CD4-positive, alpha-beta T cell treated with Interleukin-4 for 4 hours (primary cell): ENCODE results near the gene MIGA2.
"Not testable (repeated sequence)": the region's sequence is repeated elsewhere in the genome, so short reads cannot be mapped to it uniquely, and the experiment has no call there.

Experiments
- DNase-seq: peaks from one replicate; pipeline ENCODE4 v3.0.0-alpha.2; 2020

Gene MIGA2

GRCh38 chr9:129011761-129012181 is 24.7 kb upstream of the MIGA2 start:
- DNase-seq = no peak

- no peak for DNase-seq
These were observed 24.1 kb upstream of the MIGA2 start for GRCh38 chr9:129012343-129012742.

- no peak for DNase-seq
These were observed 23.5 kb upstream of the MIGA2 start for GRCh38 chr9:129012893-129013448.

GRCh38 chr9:129013674-129014073 is 22.8 kb upstream of the MIGA2 start:
- no peak for DNase-seq

- no peak for DNase-seq
These were observed 22.3 kb upstream of the MIGA2 start for GRCh38 chr9:129014124-129014523.

GRCh38 chr9:129014608-129015007 is 21.8 kb upstream of the MIGA2 start:
- DNase-seq = no peak

- DNase-seq = no peak
These were observed 15.3 kb upstream of the MIGA2 start for GRCh38 chr9:129021091-129021490.

- DNase-seq = no peak
These were observed 14.4 kb upstream of the MIGA2 start for GRCh38 chr9:129022037-129022436.

- no peak for DNase-seq
These were observed 13.2 kb upstream of the MIGA2 start for GRCh38 chr9:129023036-129023907.

GRCh38 chr9:129023908-129024233 is 12.6 kb upstream of the MIGA2 start:
- no peak for DNase-seq

- no peak for DNase-seq
These were observed 9.8 kb upstream of the MIGA2 start for GRCh38 chr9:129026442-129027223.

- DNase-seq = no peak
These were observed 9.2 kb upstream of the MIGA2 start for GRCh38 chr9:129027224-129027684.

GRCh38 chr9:129027685-129028191 is 8.7 kb upstream of the MIGA2 start:
- peak; percentile 71 for DNase-seq

GRCh38 chr9:129028192-129028966 is 8.0 kb upstream of the MIGA2 start, which contains the start of gene SH3GLB2:
SH3GLB2 (minus strand) TSS chr9:129028331; CDS start chr9:129028154, 177 bp downstream.
- peak; percentile 87 for DNase-seq

GRCh38 chr9:129030191-129030590 is 6.2 kb upstream of the MIGA2 start:
- no peak for DNase-seq

GRCh38 chr9:129031514-129031913 is 4.9 kb upstream of the MIGA2 start:
- no peak for DNase-seq

GRCh38 chr9:129032541-129033159 is 3.8 kb upstream of the MIGA2 start:
- DNase-seq = no peak

GRCh38 chr9:129033216-129033615 is 3.2 kb upstream of the MIGA2 start:
- DNase-seq = no peak

- not testable (repeated sequence) for DNase-seq
These were observed 588 bp upstream of the MIGA2 start for GRCh38 chr9:129035838-129036237.

GRCh38 chr9:129036923-129037766 is 719 bp downstream of the MIGA2 start:
- DNase-seq = no peak

GRCh38 chr9:129037767-129038098 is 1.3 kb downstream of the MIGA2 start:
- no peak for DNase-seq
